Memory B cell (primary cell): ENCODE results near the gene PRPF31.

Experiments
- ATAC-seq: fragments of 150-1000 bp; cut with Tn5 transposase; 2 replicates; pipeline ENCODE4 v1.10.0; 2021; ENCODE audit warnings: low read depth, mild to moderate bottlenecking, moderate library complexity
- DNase-seq, 2 donors: peaks; one replicate each; pipeline ENCODE4 v3.0.0; 2022; ENCODE audit warnings: low spot score in 2 of 2
- H3K27ac Mint-ChIP-seq: one replicate; pipeline ENCODE4 v1.8.0; 2022; ENCODE audit warnings: mild to moderate bottlenecking, moderate library complexity, mixed read lengths
- H3K27me3 Mint-ChIP-seq: one replicate; pipeline ENCODE4 v1.8.0; 2022; ENCODE audit warnings: mixed read lengths
- H3K36me3 Mint-ChIP-seq: one replicate; pipeline ENCODE4 v1.8.0; 2022; ENCODE audit warnings: mild to moderate bottlenecking, mixed read lengths
- H3K4me1 Mint-ChIP-seq: one replicate; pipeline ENCODE4 v1.8.0; 2022; ENCODE audit warnings: mixed read lengths
- H3K4me3 Mint-ChIP-seq: one replicate; pipeline ENCODE4 v1.8.0; 2022; ENCODE audit warnings: mild to moderate bottlenecking, moderate library complexity, mixed read lengths
- H3K9me3 Mint-ChIP-seq: one replicate; pipeline ENCODE4 v1.8.0; 2022; ENCODE audit warnings: mixed read lengths

The PRPF31 gene

DNA sequence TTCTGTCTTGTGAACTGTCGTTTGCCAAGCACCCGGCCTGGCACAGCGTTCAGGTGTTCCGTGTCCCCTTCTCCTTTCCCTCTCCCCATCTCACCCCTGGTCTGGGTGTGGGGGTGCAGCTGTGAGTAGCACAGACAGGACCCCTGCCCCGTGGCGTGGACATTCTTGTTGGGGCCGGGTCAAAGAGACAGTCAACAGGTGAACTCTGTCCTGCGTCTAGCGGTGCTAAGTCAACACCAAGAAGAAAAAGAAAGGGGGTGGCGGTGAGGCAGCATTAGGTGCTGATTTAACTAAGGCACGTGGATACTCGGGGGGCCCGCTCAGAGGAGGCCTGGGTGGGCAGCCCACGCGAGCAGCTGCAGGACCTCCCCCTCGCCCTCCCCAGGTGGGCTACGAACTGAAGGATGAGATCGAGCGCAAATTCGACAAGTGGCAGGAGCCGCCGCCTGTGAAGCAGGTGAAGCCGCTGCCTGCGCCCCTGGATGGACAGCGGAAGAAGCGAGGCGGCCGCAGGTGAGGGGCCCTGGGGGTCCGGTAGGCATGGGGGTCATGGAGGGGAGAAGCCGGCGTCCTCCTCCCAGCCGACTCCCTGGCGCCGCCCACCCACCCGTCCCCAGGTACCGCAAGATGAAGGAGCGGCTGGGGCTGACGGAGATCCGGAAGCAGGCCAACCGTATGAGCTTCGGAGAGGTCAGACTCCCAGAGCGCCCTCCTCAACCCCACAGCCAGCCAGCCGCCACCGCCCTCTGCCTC, 12.3 kb downstream of the PRPF31 start:
- DNase-seq: no peak
- Mint-ChIP-seq H3K9me3 (no peaks in the 10 kb centered on the region), H3K36me3 (peaks cover 23% of the 10 kb centered on the region), H3K27ac (no peak overlapping the region), H3K4me3 (no peak overlapping the region), H3K4me1 (no peaks in the 10 kb centered on the region), H3K27me3 (no peaks in the 10 kb centered on the region)
- ATAC-seq: no peak

DNA sequence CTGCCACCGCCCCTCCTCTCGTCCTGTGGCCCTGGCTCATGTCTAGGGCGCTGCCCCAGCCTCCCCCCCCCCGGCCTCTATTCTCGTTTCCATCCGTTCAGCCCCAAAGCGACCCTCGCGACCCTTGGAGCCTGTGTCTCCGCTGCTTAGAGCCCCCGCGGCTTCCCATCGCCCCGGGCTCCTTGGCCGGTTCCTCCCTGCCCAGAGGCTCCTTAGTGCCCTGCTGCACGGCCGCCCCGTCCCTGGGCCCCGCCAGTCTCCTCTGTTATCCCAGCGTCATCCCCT, 12.8 kb downstream of the PRPF31 start:
- Mint-ChIP-seq H3K36me3 (peaks cover 18% of the 10 kb centered on the region), H3K4me3 (no peak overlapping the region), H3K4me1 (no peaks in the 10 kb centered on the region), H3K9me3 (no peaks in the 10 kb centered on the region), H3K27ac (no peak overlapping the region), H3K27me3 (no peaks in the 10 kb centered on the region)
- ATAC-seq (no peak), DNase-seq (no peak)

DNA sequence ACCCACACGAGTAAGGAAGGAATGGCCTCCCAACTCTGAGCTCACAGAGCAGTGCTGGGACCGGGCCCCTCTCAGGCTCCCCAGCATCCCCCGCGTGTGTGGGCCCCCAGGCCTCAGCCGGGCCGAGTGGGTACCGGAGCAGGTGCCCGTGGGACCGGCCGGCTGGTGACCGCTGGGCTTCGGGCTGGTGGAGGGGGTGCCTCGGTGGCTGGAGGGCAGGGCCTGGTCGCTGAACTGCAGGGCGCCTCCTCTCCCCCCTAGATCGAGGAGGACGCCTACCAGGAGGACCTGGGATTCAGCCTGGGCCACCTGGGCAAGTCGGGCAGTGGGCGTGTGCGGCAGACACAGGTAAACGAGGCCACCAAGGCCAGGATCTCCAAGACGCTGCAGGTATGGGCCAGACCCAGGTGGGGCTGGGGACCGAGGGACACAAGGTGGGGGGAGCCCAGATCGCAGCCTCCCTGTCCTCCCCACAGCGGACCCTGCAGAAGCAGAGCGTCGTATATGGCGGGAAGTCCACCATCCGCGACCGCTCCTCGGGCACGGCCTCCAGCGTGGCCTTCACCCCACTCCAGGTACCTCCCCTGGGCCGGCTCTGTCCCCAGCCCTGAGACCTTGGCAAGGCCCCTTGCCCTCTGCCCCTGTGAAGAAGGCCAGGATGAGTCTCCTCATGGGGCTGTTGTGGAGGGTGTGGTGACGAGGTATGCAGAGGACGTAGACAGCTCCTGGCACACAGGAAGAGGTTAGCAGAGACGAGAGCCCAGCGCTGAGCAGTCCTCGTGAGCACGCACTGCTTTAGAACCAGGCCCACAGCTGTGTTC, 13.5 kb downstream of the PRPF31 start:
- no peaks in the 10 kb centered on the region for H3K4me1 Mint-ChIP-seq
- no peaks in the 10 kb centered on the region for H3K27me3 Mint-ChIP-seq
- DNase-seq (no peak), ATAC-seq (no peak)
- H3K36me3 Mint-ChIP-seq: peaks cover 16% of the 10 kb centered on the region
- H3K9me3 Mint-ChIP-seq: no peaks in the 10 kb centered on the region
- no peak overlapping the region for H3K4me3 Mint-ChIP-seq
- no peak overlapping the region for H3K27ac Mint-ChIP-seq

DNA sequence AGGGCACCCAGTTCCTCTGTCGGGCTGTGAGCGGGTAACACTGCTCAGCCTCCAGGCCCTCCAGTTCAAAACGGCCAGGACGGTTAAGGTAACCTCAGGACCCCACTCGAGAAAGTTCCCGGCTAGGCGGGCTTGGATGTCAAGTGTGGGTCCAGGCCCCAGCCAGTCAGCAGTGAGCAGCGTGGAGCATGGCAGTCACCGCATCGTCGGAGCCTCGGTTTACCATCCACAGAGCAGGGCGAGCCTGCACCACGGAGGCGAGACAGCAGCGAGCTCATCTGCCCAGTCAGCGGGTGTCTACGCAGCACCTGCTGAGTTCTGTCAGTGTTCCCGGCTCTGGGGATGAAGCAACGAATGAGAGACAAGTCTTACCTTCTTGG, 14.1 kb downstream of the PRPF31 start:
- peaks cover 16% of the 10 kb centered on the region for H3K36me3 Mint-ChIP-seq
- H3K27me3 Mint-ChIP-seq: peaks cover 2% of the 10 kb centered on the region
- H3K4me3 Mint-ChIP-seq: no peak overlapping the region
- H3K4me1 Mint-ChIP-seq: peaks cover 3% of the 10 kb centered on the region
- no peak for DNase-seq
- H3K27ac Mint-ChIP-seq: no peak overlapping the region
- H3K9me3 Mint-ChIP-seq: no peaks in the 10 kb centered on the region
- no peak for ATAC-seq

DNA sequence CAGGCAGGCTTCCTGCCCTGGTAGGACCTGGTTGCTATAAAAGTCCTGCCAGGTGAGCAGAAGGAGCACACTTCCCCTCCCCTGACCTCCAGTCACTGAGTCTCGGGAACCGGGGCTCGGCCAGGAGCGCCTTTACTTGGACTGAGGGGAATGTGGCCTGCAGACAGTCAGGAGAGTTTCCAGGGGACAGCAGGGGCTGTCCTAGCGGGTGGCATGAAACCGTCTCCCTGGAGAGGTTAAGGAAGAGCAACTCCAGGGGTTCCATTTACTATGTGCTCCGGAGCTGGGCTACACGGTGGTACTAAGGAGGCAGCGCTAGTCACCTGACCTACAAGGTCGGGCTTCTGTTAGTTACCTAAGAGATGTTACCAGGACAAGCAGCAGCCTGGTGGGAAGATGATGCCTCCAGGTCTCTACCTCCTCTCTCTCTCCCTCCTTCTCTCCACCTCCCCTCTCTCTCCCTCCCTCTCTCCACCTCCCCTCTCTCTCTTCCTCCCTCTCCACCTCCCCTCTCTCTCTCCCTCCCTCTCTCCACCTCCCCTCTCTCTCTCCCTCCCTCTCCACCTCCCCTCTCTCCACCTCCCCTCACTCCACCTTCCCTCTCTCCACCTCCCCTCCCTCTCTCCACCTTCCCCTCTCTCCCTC, 17.9 kb downstream of the PRPF31 start:
- no peak for DNase-seq

DNA sequence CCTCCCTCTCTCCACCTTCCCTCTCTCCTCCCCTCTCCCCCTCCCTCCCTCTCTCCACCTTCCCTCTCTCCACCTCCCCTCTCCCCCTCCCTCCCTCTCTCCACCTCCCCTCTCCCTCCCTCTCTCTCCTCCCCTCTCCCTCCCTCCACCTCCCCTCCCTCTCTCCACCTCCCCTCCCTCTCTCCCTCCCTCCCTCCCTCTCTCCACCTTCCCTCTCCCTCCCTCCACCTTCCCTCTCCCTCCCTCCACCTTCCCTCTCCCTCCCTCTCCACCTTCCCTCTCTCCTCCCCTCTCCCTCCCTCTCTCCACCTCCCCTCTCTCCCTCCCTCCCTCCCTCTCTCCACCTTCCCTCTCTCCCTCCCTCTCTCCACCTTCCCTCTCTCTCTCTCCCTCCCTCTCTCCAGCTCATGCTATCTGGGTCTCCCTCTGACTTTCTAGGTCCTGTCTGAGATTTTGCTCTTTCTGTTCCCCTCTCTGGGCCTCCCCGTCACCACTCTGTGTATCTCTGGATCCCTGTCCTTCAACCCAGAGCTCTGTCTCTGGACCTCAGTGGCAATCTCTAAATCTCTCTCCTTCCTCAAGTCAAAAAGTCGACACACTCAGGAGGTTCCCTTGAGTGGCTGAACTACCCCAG, 18.5 kb downstream of the PRPF31 start:
- H3K9me3 Mint-ChIP-seq: no peaks in the 10 kb centered on the region
- DNase-seq (no peak), ATAC-seq (no peak)
- no peak overlapping the region for H3K4me3 Mint-ChIP-seq
- H3K36me3 Mint-ChIP-seq: peaks cover 4% of the 10 kb centered on the region
- peaks cover 16% of the 10 kb centered on the region for H3K4me1 Mint-ChIP-seq
- no peak overlapping the region for H3K27ac Mint-ChIP-seq
- peaks cover 2% of the 10 kb centered on the region for H3K27me3 Mint-ChIP-seq

More for the DNA sequence above, 17.9 kb downstream of the PRPF31 start:
- no peak for ATAC-seq
- peaks cover 4% of the 10 kb centered on the region for H3K36me3 Mint-ChIP-seq
- no peak overlapping the region for H3K4me3 Mint-ChIP-seq
- H3K27me3 Mint-ChIP-seq: peaks cover 2% of the 10 kb centered on the region
- no peaks in the 10 kb centered on the region for H3K9me3 Mint-ChIP-seq
- H3K27ac Mint-ChIP-seq: no peak overlapping the region
- H3K4me1 Mint-ChIP-seq: peaks cover 10% of the 10 kb centered on the region

DNA sequence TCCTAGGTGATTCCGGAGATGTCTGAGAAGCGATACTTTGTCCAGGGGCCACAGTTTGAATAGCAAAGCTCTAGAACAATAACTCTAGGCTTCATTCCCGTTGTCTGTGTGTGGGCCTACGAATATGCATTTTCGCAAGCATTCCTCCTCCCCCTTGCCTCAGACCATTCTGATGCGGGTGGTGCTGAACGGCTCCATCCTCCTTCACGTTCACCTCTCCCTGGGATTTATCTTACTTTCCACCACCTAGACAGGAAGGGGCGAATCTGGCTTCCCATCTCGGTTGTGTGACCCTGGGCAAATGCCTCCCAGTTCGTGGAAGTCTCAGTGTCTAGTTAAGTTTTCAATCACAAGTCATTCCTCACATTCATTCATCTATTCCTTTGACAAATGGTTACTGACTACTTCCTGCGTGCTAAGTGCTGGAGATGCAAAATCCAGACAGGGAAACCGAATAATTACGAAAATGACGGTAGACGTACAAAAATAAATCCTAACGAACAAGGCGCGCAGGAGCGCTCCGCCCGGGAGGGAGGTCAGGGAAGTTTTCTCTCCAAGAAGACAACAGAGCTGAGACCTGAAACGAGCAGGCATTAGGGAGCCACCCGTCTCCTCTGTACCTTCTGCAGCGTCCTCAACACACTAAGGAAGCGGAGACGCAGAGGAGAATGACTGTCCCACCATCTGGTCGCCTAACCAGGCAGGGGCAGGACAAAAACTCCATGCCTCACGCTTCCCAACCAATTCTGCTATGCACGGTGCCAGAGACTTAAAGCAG, 20.7 kb downstream of the PRPF31 start:
- Mint-ChIP-seq H3K4me3 (peak overlapping the region; percentile 84), H3K27me3 (peaks cover 2% of the 10 kb centered on the region), H3K4me1 (peaks cover 23% of the 10 kb centered on the region), H3K27ac (peak overlapping the region; percentile 95), H3K9me3 (no peaks in the 10 kb centered on the region), H3K36me3 (peaks cover 4% of the 10 kb centered on the region)
- DNase-seq (no peak), ATAC-seq (no peak)

DNA sequence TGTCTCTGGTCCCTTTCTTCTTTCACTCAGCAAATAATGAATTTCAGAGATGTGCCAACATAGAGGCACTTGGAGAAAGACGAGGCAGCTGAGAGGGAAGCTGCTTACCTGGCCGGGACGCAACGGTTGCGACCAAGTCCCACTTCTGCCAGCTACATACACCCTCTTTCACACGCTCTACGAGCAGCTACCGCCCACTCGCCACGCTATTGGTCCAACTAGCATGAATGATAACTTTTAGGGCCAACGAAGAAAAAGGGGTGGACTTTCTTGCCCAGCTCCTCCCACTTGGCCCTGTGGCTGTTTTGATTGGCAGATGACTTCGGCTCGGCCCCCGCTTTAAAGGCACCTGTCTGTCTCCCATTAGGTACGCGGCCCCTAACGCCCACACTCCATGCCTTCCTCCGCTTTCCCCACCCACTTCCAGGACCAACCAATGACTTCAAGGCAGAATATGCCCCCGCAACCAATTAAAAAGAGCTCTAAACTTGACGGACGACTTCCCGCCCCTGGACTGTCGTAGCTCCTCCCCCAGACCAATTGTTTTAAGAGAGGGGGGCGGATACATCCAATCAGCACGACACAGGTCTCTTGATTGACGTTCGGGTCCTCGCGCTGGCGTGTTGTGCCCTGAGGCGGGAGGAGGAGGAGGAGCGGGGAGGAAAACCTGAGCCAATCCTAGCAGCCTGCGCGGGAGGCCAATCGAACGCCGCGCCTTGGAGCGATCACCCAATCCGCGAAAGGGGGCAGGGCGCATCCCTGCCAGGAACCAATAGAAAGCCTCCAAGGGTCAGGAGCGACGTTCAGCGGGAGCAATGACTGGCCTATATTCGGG, 21.5 kb downstream of the PRPF31 start:
- peaks cover 6% of the 10 kb centered on the region for H3K36me3 Mint-ChIP-seq
- H3K27ac Mint-ChIP-seq: peak overlapping the region; percentile 95
- ATAC-seq (peak; percentile 75), DNase-seq (peak; percentile 91 to 97)
- H3K9me3 Mint-ChIP-seq: no peaks in the 10 kb centered on the region
- peaks cover 2% of the 10 kb centered on the region for H3K27me3 Mint-ChIP-seq
- peak overlapping the region; percentile 84 for H3K4me3 Mint-ChIP-seq
- H3K4me1 Mint-ChIP-seq: peaks cover 27% of the 10 kb centered on the region

DNA sequence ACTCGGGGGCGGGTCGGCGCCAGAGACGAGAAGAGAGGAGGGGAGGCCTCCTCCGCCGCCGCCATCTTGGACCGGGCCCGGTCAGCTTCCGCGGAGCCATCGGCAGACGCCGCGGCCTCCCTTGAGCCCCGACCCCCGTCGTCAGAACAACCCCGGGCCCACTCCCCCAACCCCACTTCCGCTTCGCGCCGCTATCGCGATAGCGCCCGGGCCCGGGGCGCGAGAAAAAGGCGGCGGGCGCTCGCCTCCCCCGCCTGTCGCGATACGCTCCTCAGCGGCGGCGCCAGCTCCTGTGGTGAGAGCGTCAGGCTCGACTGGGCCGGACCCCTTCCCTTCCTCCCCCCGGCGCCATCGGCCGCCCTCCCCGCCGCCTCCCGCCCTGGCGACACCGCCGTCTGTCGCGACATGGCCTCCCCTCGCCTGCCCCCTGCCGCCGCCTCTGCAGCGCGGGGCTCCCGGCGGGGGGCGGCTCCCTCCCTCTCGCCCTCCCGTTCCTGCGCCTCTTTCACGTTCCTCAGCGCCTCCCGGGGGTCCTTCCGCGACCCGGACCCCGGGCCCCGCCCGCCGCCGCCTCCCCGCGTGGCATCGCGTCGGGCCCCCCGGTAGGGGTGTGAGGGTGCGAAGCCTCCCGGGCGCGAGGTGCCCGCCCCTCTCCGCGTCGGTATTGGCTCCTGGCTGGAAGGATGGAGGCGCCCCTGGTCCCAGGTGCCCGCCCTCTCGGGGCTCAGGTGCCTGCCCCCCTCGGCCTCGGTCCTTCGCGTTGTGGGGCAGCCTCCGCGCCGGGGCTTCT, 22.3 kb downstream of the PRPF31 start, which contains the start of gene CNOT3:
Gene CNOT3 (plus strand): TSS at position 64 of the 790 bp plus-strand sequence. CDS start 5,217 bp downstream, outside the sequence.
- Mint-ChIP-seq H3K27me3 (peaks cover 2% of the 10 kb centered on the region), H3K4me1 (peaks cover 30% of the 10 kb centered on the region), H3K9me3 (no peaks in the 10 kb centered on the region), H3K36me3 (peaks cover 9% of the 10 kb centered on the region), H3K27ac (peak within 1 kb of the TSS; percentile 95), H3K4me3 (peak within 1 kb of the TSS; percentile 84)
- DNase-seq: no peak
- no peak for ATAC-seq

DNA sequence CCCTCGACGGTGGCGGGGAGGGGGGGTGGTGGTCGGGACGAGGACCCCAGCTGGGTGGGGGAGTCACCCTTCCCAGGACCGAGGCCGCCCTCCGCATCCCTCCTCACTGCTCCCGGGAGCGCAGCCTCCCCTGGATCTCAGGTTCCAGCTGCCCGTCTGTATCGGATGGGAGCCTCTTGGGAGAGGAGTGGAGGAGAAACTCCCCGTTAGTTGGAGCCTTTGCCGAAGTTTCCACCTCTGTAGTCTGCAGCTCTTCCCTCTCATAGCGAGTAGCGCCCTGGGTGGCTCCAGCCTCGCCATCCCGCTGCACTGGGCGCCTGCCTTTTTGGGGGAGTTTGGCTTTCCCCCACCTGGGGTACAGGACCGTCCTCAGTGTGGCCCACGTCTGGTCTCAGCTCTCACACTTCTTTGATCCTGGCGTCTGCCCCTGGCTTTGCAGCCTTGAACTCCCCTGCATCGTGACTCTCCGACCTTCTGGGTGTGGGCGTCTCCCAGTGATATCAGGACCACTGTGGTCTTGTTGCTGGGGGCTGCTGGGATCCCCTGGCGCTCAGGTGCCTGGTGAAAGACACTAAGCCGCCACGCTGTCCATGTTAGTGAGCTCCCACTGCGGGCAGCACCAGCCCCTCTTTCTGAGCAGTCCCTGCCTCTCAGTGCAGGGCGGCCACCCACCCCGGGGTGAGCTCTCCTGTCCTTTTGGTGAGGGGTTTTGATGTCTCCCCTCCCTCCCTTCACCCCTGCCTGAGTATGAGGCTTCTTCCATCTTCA, 23.1 kb downstream of the PRPF31 start:
- no peaks in the 10 kb centered on the region for H3K9me3 Mint-ChIP-seq
- H3K4me3 Mint-ChIP-seq: peak overlapping the region; percentile 84
- H3K4me1 Mint-ChIP-seq: peaks cover 30% of the 10 kb centered on the region
- peak overlapping the region; percentile 95 for H3K27ac Mint-ChIP-seq
- peaks cover 2% of the 10 kb centered on the region for H3K27me3 Mint-ChIP-seq
- no peak for ATAC-seq
- peaks cover 16% of the 10 kb centered on the region for H3K36me3 Mint-ChIP-seq
- DNase-seq: no peak

DNA sequence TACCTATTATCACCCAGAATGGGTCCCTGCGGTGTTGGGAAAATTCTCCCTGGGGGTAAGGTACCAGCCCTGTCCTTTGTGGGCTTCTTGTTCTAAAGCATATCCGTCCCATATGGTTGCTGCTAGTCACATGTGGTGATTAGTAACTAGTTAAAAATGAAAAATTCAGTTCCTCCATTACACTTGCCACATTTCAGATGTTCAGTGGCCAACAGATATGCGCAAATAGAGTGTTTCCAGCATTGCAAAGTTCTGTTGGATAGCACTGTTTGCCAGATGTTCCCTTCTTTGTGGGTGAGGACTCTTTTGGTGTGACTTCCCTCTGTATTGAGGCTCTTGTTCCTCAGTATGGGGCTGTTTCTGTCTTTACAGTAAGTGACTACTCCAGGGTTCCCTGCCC, 25.8 kb downstream of the PRPF31 start:
- DNase-seq (no peak), ATAC-seq (no peak)
- peaks cover 29% of the 10 kb centered on the region for H3K36me3 Mint-ChIP-seq
- H3K4me1 Mint-ChIP-seq: peaks cover 33% of the 10 kb centered on the region
- no peaks in the 10 kb centered on the region for H3K27me3 Mint-ChIP-seq
- no peaks in the 10 kb centered on the region for H3K9me3 Mint-ChIP-seq
- H3K27ac Mint-ChIP-seq: no peak overlapping the region
- H3K4me3 Mint-ChIP-seq: no peak overlapping the region
